ENCODE results near the gene NR5A1.

GRCh38 chr9:124443625-124444024, 63.6 kb downstream of the NR5A1 start:
- TF ChIP-seq GATA2 (IDR thresholded peaks at IDR 0.05; ENCODE audit: low read depth, low read length), result no peak
- TF ChIP-seq GATA3 (IDR thresholded peaks at IDR 0.05; ENCODE audit: low read depth, low read length), result no peak

Measured in SH-SY5Y (cell line).